ENCODE data around the gene BCAS1. TPM values are rescaled to one million over a fixed set of nuclear protein-coding genes. Genes with fewer than 3 reads are reported as not detected.

Gene BCAS1
- polyA plus RNA-seq (ENCODE audit: insufficient read length), result 3.6 TPM

GRCh38 chr20:54070187-54070987, at the start of gene BCAS1:
BCAS1 (minus strand) TSS chr20:54070594; CDS start chr20:54058718, 11,876 bp downstream.
- no peak for DNase-seq (ENCODE audit: low read depth)

GRCh38 chr20:54119744-54120143, 49.4 kb upstream of the BCAS1 start:
- no peak for DNase-seq (ENCODE audit: low read depth)

- DNase-seq (ENCODE audit: low read depth), result no peak
Observed at GRCh38 chr20:54118220-54119001, 48.0 kb upstream of the BCAS1 start.

GRCh38 chr20:54116550-54117235, 46.3 kb upstream of the BCAS1 start:
- no peak for DNase-seq (ENCODE audit: low read depth)

- DNase-seq (ENCODE audit: low read depth), result no peak
Observed at GRCh38 chr20:54115172-54115854, 44.9 kb upstream of the BCAS1 start.

GRCh38 chr20:54114109-54114508, 43.7 kb upstream of the BCAS1 start:
- no peak for DNase-seq (ENCODE audit: low read depth)

- DNase-seq (ENCODE audit: low read depth), result no peak
Observed at GRCh38 chr20:54113566-54113965, 43.2 kb upstream of the BCAS1 start.

GRCh38 chr20:54112221-54112884, 42.0 kb upstream of the BCAS1 start:
- no peak for DNase-seq (ENCODE audit: low read depth)

- DNase-seq (ENCODE audit: low read depth), result no peak
Observed at GRCh38 chr20:54111460-54111859, 41.1 kb upstream of the BCAS1 start.

GRCh38 chr20:54110457-54110856, 40.1 kb upstream of the BCAS1 start:
- DNase-seq (ENCODE audit: low read depth), result no peak

- DNase-seq (ENCODE audit: low read depth), result no peak
Observed at GRCh38 chr20:54110041-54110440, 39.6 kb upstream of the BCAS1 start.

- no peak for DNase-seq (ENCODE audit: low read depth)
Observed at GRCh38 chr20:54108817-54109216, 38.4 kb upstream of the BCAS1 start.

- DNase-seq (ENCODE audit: low read depth), result no peak
Observed at GRCh38 chr20:54108326-54108642, 37.9 kb upstream of the BCAS1 start.

GRCh38 chr20:54107600-54108325, 37.4 kb upstream of the BCAS1 start:
- DNase-seq (ENCODE audit: low read depth), result no peak

- DNase-seq (ENCODE audit: low read depth), result no peak
Observed at GRCh38 chr20:54107181-54107580, 36.8 kb upstream of the BCAS1 start.

GRCh38 chr20:54106162-54106561, 35.8 kb upstream of the BCAS1 start:
- DNase-seq (ENCODE audit: low read depth), result no peak

GRCh38 chr20:54105653-54106052, 35.3 kb upstream of the BCAS1 start:
- DNase-seq (ENCODE audit: low read depth), result no peak

- no peak for DNase-seq (ENCODE audit: low read depth)
Observed at GRCh38 chr20:54104781-54105180, 34.4 kb upstream of the BCAS1 start.

GRCh38 chr20:54103762-54104600, 33.6 kb upstream of the BCAS1 start:
- DNase-seq (ENCODE audit: low read depth), result no peak
